Omental fat pad (tissue), 4 donors: ENCODE results near the gene GMCL1. TPM values are rescaled to one million over a fixed set of nuclear protein-coding genes. Genes with fewer than 3 reads are reported as not detected.

Experiments used
- ATAC-seq: fragments of 150-250 bp; one replicate; pipeline ENCODE4 v1.9.1; 2016; ENCODE audit warnings: mild to moderate bottlenecking, moderate library complexity; ENCODE audit not compliant: low FRiP score
- DNase-seq: peaks from one replicate; pipeline ENCODE4 v3.0.0-alpha.2; 2019; ENCODE audit warnings: low spot score
- small RNA-seq: library from RNA; depleted of rRNA; stranded (forward); fragments of <200 nt; gene quantifications from one replicate; pipeline ENCODE3, GENCODE V24; 2016
- total RNA-seq, 4 donors: library from RNA; depleted of rRNA; stranded (reverse); fragments of >200 nt; gene quantifications; one replicate each; pipeline ENCODE4 v1.1.0, GENCODE V29; 2016
- TF ChIP-seq, protein P1 (sequence below), 3 donors: fragments of 450-650 bp; IDR thresholded peaks; one replicate each; pipeline ENCODE4 v1.5.1; 2016 to 2017; ENCODE audit warnings: antibody characterized with exemption in 3 of 3, mild to moderate bottlenecking in 3 of 3, moderate library complexity in 2 of 3

The GMCL1 gene
- total RNA-seq, 4 donors from 2014 or later: 9.7 to 41.7 (median 20.4) TPM

DNA sequence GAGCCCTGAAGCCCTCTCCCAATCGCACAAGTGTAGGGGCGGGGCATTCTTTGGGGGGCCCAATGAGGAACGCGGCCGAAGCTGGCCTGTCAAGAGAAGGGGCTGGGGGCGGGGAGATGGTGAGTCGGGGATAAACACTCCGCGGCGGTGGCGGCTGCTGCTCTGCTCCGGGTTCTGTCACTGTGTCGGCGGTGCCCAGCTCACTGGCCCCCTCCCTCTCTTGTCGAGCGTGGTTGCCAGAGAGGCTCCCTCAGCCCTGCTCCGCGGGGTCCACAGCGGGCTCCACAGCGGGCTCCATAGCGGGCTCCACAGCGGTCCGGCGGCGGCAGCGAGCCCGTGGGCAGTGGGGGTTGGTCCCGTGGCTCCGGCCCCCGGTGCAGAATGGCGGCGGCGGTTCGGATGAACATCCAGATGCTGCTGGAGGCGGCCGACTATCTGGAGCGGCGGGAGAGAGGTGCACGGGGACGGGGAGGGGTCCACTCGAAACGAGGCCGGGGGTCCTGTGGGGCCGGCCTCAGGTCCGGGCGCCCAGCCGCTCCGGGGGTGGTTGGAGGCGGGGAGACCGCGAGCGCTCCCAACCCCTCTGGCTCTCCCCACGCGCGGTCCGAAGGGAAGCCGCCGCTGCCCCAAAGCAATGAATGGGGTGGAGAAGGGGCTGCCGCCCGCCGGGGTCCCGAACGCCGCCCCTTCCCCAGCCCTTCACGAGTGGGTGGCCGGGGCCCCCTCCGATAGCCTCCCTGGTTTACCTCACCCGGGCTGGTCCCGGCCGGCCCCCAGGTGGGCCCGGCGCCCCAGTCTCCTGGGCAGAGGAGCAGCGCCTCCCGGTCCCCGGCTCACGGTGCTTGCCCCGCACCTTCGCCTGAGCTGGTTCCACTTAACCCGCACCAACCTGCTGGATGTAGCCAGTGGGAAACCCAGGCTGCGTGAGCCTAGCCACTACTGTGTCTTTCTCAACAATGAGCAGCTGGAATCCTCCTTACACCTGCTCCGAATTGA, 85.8 kb downstream of the GMCL1 start, which contains the start of gene MXD1:
TSS of gene MXD1 (plus strand) at position 160 of the 996 bp plus-strand sequence. CDS start at position 382, 222 bp downstream.
- ATAC-seq (peak; percentile 97), DNase-seq (peak; percentile 98)
- TF ChIP-seq, protein P1, sequence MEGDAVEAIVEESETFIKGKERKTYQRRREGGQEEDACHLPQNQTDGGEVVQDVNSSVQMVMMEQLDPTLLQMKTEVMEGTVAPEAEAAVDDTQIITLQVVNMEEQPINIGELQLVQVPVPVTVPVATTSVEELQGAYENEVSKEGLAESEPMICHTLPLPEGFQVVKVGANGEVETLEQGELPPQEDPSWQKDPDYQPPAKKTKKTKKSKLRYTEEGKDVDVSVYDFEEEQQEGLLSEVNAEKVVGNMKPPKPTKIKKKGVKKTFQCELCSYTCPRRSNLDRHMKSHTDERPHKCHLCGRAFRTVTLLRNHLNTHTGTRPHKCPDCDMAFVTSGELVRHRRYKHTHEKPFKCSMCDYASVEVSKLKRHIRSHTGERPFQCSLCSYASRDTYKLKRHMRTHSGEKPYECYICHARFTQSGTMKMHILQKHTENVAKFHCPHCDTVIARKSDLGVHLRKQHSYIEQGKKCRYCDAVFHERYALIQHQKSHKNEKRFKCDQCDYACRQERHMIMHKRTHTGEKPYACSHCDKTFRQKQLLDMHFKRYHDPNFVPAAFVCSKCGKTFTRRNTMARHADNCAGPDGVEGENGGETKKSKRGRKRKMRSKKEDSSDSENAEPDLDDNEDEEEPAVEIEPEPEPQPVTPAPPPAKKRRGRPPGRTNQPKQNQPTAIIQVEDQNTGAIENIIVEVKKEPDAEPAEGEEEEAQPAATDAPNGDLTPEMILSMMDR (IDR thresholded peaks at IDR 0.05): no peak

DNA sequence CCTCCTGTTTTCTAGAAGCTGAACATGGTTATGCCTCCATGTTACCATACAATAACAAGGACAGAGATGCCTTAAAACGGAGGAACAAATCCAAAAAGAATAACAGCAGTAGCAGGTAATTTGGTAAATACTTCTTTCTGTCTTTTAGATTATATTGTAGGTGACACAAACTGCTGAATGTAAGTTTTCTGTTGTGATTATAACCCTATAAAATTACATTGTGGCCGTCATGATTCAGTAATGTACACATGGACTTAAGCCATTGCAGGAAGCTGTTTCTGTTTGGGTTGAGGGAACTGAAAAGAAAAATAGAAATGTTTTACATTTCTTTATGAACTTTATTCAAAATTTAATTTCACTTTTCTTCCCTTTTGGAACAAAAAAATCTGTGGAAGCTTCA, 86.6 kb downstream of the GMCL1 start:
- TF ChIP-seq, protein P1 (IDR thresholded peaks at IDR 0.05): no peak
- DNase-seq: no peak
- no peak for ATAC-seq

DNA sequence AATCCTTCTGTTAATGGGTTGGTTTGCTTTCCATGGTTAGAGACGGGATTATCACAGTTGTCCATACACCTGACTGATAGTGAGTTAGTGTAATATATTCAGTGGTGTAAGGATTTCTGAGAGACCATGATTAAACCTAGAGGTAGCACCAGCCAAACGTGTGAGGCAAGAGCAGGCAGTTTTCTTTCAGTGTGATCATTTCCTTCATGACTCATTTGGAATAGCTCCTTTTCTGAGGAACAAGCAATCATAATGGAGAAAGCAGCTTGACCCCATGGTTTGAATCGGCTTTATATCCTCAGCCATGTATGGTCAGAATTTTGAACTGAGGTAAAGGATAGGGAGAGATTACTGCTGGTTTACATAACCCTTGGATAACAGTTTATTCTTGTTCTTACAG, 88.4 kb downstream of the GMCL1 start:
- TF ChIP-seq, protein P1 (IDR thresholded peaks at IDR 0.05): no peak
- DNase-seq (no peak), ATAC-seq (no peak)

DNA sequence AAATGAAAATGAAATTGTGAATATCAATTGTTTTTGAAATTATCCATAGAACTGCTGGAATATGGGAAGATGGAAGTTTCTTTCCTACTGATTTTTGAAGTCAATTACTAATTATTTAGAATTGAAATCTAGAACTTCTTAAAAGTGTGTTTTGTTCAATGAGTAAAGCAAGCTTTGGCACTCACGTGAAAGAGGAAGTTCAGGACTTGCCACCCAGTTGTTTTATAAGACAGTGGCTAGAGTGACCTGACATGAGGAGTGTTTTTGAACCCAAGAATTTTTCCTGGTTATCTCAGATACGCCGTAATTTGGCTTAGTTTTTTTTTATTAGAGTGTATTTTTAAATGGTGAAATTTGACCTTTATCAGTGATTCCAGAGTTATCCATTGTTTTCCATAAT, 88.9 kb downstream of the GMCL1 start:
- TF ChIP-seq, protein P1 (IDR thresholded peaks at IDR 0.05): no peak
- ATAC-seq (no peak), DNase-seq (no peak)

DNA sequence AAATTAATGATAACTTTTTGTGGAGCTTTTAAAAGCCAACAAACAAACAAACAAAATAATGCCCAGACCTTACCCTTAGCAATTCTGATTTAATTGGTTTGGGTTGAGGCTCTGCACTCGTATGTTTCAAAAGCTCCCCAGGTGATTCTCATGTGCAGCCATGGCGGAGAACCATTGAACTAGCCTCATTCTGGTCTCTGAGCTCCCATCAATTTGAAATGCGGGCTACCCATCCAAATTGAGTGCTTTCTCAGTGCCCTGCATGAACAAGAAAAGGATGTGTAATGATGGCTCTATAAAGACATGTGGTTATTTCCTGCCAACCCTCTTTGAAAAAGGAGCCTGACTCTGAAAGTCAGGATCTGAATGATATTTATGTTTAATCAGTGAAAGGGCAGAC, 93.7 kb downstream of the GMCL1 start:
- DNase-seq (no peak), ATAC-seq (no peak)
- TF ChIP-seq, protein P1 (IDR thresholded peaks at IDR 0.05): no peak

DNA sequence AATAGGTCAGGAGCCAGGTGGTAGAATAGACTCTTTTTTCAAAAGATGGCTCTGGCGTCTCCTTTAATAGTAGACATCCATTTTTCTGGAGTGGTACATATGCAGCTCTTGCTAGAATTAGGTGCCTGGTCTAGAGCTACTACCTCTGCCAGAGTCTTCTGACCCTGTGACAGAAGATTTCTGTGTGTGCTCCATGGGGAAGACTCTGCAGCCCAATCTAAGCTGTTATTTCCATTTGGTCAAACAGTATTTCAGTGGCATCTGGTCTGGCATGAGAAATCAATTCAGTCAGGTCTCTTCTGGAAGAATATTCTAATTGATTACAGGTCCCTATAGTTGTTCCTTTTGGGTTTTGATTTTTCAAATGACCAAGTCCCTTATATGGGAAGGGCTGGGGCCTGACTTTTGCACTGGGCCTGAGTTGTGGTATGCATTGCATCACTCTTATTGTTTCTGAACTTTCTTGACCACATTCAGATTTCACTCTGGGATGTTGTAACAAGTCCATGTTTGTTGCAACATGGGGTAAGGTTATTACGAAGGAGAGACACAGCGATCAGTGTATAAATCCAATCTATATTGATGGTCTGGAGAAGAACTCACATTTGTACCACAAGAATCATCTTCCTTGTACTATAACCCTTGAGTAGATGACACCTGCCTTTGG, 97.5 kb downstream of the GMCL1 start:
- peak; percentile 37 for ATAC-seq
- TF ChIP-seq, protein P1 (IDR thresholded peaks at IDR 0.05): no peak

More for the DNA sequence above, 97.5 kb downstream of the GMCL1 start:
- no peak for DNase-seq

Small RNA genes within 50 kb of the gene (small RNA-seq; reads per million reads assigned to genes)
- gene RPL23AP92: not detected

Other genes starting within 250 kb of the GMCL1 start
- gene AAK1, start 185.9 kb upstream of the GMCL1 start, total RNA-seq: 10 to 100 TPM; 41.4 to 62.3 (median 42.5) TPM
- 10 to 100 TPM; 36.6 to 52.3 (median 40.7) TPM for gene ANXA4, start 87.5 kb upstream of the GMCL1 start, total RNA-seq
- gene SNRNP27, start 64.3 kb downstream of the GMCL1 start, total RNA-seq: 10 to 100 TPM; 56.0 to 92.1 (median 72.1) TPM
- 10 to 100 TPM; 13.0 to 34.4 (median 22.4) TPM for gene MXD1, start 85.4 kb downstream of the GMCL1 start, total RNA-seq
- gene ASPRV1, start 132.0 kb downstream of the GMCL1 start, total RNA-seq: 1 to 10 TPM in 3 of 4 donors, under 1 TPM in 1; 0.94 to 5.2 (median 1.4) TPM